Mesenchymal stem cell (in vitro differentiated cells and primary cell): ENCODE results near the gene RECK.
"Not testable (repeated sequence)": the region's sequence is repeated elsewhere in the genome, so short reads cannot be mapped to it uniquely, and the experiment has no call there.

Source experiments
- DNase-seq: peaks from one replicate; pipeline ENCODE4 v3.0.0-alpha.2; 2013
- H2AFZ ChIP-seq: one replicate; pipeline ENCODE4 v1.6.1; 2013; ENCODE audit warnings: low read depth, mild to moderate bottlenecking, control low read depth, inconsistent platforms, low read length, moderate library complexity
- H2AK5ac ChIP-seq: 2 replicates; pipeline ENCODE4 v1.6.1; 2013; ENCODE audit warnings: low read length, moderate library complexity, mild to moderate bottlenecking, inconsistent platforms; ENCODE audit not compliant: severe bottlenecking
- H2BK120ac ChIP-seq: one replicate; pipeline ENCODE4 v1.6.1; 2013; ENCODE audit warnings: low read depth, mild to moderate bottlenecking, inconsistent platforms, low read length, moderate library complexity
- H2BK12ac ChIP-seq, 2 experiments: one replicate each; pipeline ENCODE4 v1.6.1; 2013; ENCODE audit warnings: inconsistent platforms in 2 of 2, low read length in 2 of 2, mild to moderate bottlenecking in 2 of 2, moderate library complexity in 2 of 2, control low read depth in 1 of 2
- H2BK15ac ChIP-seq: one replicate; pipeline ENCODE4 v1.6.1; 2013; ENCODE audit warnings: mild to moderate bottlenecking, low read depth, inconsistent platforms; ENCODE audit not compliant: poor library complexity, severe bottlenecking
- H2BK5ac ChIP-seq: 2 replicates; pipeline ENCODE4 v1.6.1; 2013; ENCODE audit warnings: low read depth, mild to moderate bottlenecking, low read length, control low read depth, inconsistent platforms; ENCODE audit not compliant: poor library complexity, severe bottlenecking
- H3K14ac ChIP-seq, 2 experiments: one replicate each; pipeline ENCODE4 v1.6.1; 2013; ENCODE audit warnings: inconsistent platforms in 2 of 2, low read length in 2 of 2, control low read depth in 1 of 2, mild to moderate bottlenecking in 1 of 2, moderate library complexity in 1 of 2
- H3K18ac ChIP-seq, 2 experiments: one replicate each; pipeline ENCODE4 v1.6.1; 2013; ENCODE audit warnings: inconsistent platforms in 2 of 2, low read length in 2 of 2, control low read depth in 1 of 2, low read depth in 1 of 2, mild to moderate bottlenecking in 1 of 2
- H3K23ac ChIP-seq, 2 experiments: one replicate each; pipeline ENCODE4 v1.6.1; 2013; ENCODE audit warnings: inconsistent platforms in 2 of 2, low read length in 2 of 2, mild to moderate bottlenecking in 2 of 2, moderate library complexity in 2 of 2, control low read depth in 1 of 2
- H3K27ac ChIP-seq: 2 replicates; pipeline ENCODE4 v1.5.1; 2013; ENCODE audit warnings: mild to moderate bottlenecking, moderate library complexity, low read length, control low read depth, inconsistent platforms; ENCODE audit not compliant: poor library complexity, severe bottlenecking
- H3K27me3 ChIP-seq, 2 experiments: 2 replicates each; pipeline versions ENCODE4 v1.6.1 to v1.7.0; 2013; ENCODE audit warnings: low read length in 2 of 2, mild to moderate bottlenecking in 2 of 2, moderate library complexity in 2 of 2, control low read depth in 1 of 2, inconsistent platforms in 1 of 2; ENCODE audit not compliant: control insufficient read depth in 1 of 2, insufficient read depth in 1 of 2
- H3K36me3 ChIP-seq, 2 experiments: 2 replicates each; pipeline versions ENCODE4 v1.6.1 to v1.7.0; 2013; ENCODE audit warnings: low read length in 2 of 2, control low read depth in 1 of 2, inconsistent platforms in 1 of 2, low read depth in 1 of 2, mild to moderate bottlenecking in 1 of 2; ENCODE audit not compliant: insufficient read depth in 2 of 2, control insufficient read depth in 1 of 2
- H3K4ac ChIP-seq, 2 experiments: one replicate each; pipeline ENCODE4 v1.6.1; 2013; ENCODE audit warnings: inconsistent platforms in 2 of 2, low read length in 2 of 2, mild to moderate bottlenecking in 2 of 2, moderate library complexity in 2 of 2, control low read depth in 1 of 2, low read depth in 1 of 2
- H3K4me1 ChIP-seq: 2 replicates; pipeline ENCODE4 v1.6.1; 2013; ENCODE audit warnings: low read depth, low read length, control low read depth; ENCODE audit not compliant: control insufficient read depth, insufficient read depth
- H3K4me2 ChIP-seq: 2 replicates; pipeline ENCODE4 v1.6.1; 2013; ENCODE audit warnings: low read length, mild to moderate bottlenecking, inconsistent platforms; ENCODE audit not compliant: poor library complexity, severe bottlenecking
- H3K4me3 ChIP-seq, 2 experiments: 2 replicates each; pipeline versions ENCODE4 v1.5.1 to v1.7.0; 2013; ENCODE audit warnings: low read length in 2 of 2, mild to moderate bottlenecking in 2 of 2, control low read depth in 1 of 2, low read depth in 1 of 2; ENCODE audit not compliant: insufficient read depth in 1 of 2
- H3K79me1 ChIP-seq: replicated peaks from 2 replicates; pipeline ENCODE4 v1.6.1; 2013; ENCODE audit warnings: mild to moderate bottlenecking, control low read depth, low read length, inconsistent platforms; ENCODE audit not compliant: poor library complexity, severe bottlenecking
- H3K9ac ChIP-seq: 2 replicates; pipeline ENCODE4 v1.7.0; 2013; ENCODE audit warnings: mild to moderate bottlenecking, low read length, moderate library complexity
- H3K9me3 ChIP-seq: 2 replicates; pipeline ENCODE4 v1.7.0; 2013; ENCODE audit warnings: mild to moderate bottlenecking, low read length; ENCODE audit not compliant: control insufficient read depth
- H4K8ac ChIP-seq: one replicate; pipeline ENCODE4 v1.6.1; 2013; ENCODE audit warnings: inconsistent platforms, mild to moderate bottlenecking, low read length, moderate library complexity
- H4K91ac ChIP-seq: one replicate; pipeline ENCODE4 v1.6.1; 2013; ENCODE audit warnings: mild to moderate bottlenecking, low read length, inconsistent platforms
- WGBS: methylation state at CpG from one replicate; pipeline ENCODE4 v1.1.7; 2013; ENCODE audit warnings: mixed read lengths; 5-methylcytosine and 5-hydroxymethylcytosine counted together

The RECK gene

DNA sequence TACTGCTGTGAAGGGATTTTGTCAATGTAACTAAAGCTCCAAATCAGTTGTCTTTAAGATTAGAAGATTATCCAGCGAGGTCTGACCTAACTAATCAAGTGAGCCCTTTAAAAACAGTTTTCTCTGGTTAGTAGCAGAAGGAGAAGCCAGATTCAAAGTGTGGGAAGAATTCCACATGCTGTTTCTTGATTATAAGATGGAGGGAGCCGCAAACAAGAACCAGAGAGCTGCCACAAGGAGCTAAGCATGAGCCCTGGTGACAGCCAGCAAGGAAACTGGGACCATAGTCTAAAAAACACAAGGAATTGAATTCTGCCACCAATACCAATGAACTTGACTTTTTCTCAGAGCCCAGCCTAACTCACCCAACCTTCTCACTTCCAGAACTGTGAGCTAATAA, 41.8 kb upstream of the RECK start:
- Histone ChIP-seq H3K4me1 (peaks cover 3% of the 10 kb centered on the region), H3K9ac (no peak overlapping the region), H2AK5ac (no peak overlapping the region), H3K27ac (no peak overlapping the region), H3K23ac (no peak overlapping the region), H4K91ac (no peak overlapping the region), H2BK5ac (no peak overlapping the region), H2BK15ac (no peak overlapping the region), H3K27me3 (no peaks in the 10 kb centered on the region), H4K8ac (no peak overlapping the region), H3K9me3 (peaks cover 11% of the 10 kb centered on the region), H3K14ac (no peak overlapping the region), H2AFZ (no peak overlapping the region), H3K36me3 (no peaks in the 10 kb centered on the region), H3K4ac (no peak overlapping the region), H3K4me3 (no peak overlapping the region), H2BK12ac (no peak overlapping the region), H3K79me1 (no peaks in the 10 kb centered on the region), H3K4me2 (no peak overlapping the region), H2BK120ac (no peak overlapping the region), H3K18ac (no peak overlapping the region)
- 71% methylated on average over 2 of the region's 2 CpGs for WGBS
- no peak for DNase-seq

DNA sequence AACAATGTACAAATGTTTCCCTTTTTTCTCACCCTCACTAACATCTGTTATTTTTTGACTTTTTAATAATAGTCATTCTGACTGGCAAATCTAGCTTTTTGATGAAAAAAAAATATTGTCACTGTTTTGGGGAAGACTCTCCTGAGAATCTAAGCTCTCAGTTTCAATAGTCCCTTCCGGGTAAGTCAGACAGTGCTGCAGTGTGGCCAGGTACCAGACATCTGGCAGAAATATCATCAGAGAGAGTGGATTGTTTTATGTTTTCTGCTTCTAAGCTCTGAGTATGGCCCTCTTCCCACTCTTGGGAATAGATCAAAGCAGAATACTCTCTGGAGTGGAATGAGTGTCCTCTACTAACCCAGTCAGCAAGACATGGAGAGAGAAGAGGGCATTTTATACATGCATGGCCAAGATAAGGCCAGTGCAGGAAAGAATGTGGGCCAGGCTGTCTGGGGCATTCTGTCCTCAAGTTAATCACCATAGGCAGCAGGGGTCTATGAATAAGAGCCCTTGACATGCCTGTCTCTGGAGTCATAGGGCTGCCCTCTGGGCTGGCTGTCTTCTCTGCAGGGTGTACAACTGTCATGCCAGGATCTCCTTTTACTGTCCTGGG, 40.2 kb upstream of the RECK start:
- peak overlapping the region; percentile 37 for H3K4me2 ChIP-seq
- H3K4me3 ChIP-seq: peak overlapping the region in 1 of 2 experiments; percentile 29
- H3K79me1 ChIP-seq: no peaks in the 10 kb centered on the region
- no peaks in the 10 kb centered on the region for H3K36me3 ChIP-seq
- no peak overlapping the region for H2BK120ac ChIP-seq
- peak; percentile 8 for DNase-seq
- no peak overlapping the region for H4K8ac ChIP-seq
- no peak overlapping the region for H2AFZ ChIP-seq
- H2BK15ac ChIP-seq: no peak overlapping the region
- peaks cover 3% of the 10 kb centered on the region for H3K4me1 ChIP-seq
- no peak overlapping the region for H3K18ac ChIP-seq
- H3K9ac ChIP-seq: peak overlapping the region; percentile 30
- no peak overlapping the region for H2BK5ac ChIP-seq
- no peak overlapping the region for H3K27ac ChIP-seq
- no peak overlapping the region for H3K4ac ChIP-seq
- H3K9me3 ChIP-seq: peaks cover 11% of the 10 kb centered on the region
- H2AK5ac ChIP-seq: no peak overlapping the region
- H3K23ac ChIP-seq: no peak overlapping the region
- no peak overlapping the region for H2BK12ac ChIP-seq
- H3K14ac ChIP-seq: no peak overlapping the region
- 92% methylated on average over 1 of the region's 1 CpG for whole genome bisulfite sequencing
- no peak overlapping the region for H4K91ac ChIP-seq
- H3K27me3 ChIP-seq: no peaks in the 10 kb centered on the region

DNA sequence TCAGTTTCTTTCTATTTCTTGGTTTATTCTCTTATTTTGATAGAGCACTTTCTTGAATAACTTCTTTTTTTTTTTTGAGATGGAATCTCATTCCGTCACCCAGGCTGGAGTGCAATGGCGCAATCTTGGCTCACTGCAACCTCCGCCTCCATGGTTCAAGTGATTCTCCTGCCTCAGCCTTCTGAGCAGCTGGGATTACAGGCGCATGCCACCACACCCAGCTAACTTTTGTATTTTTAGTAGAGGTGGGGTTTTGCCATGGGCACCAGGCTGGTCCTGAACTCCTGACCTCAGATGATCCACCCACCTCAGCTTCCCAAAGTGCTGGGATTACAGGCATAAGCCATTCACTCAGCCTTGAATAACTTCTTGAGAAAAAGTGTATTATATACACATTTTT, 39.7 kb upstream of the RECK start:
- Histone ChIP-seq H3K4me3 (peak overlapping the region in 1 of 2 experiments; percentile 29), H3K9ac (peak overlapping the region; percentile 30), H3K9me3 (peaks cover 11% of the 10 kb centered on the region)
- H3K79me1 ChIP-seq, H2AFZ ChIP-seq, H2BK12ac ChIP-seq, H2BK5ac ChIP-seq, H3K18ac ChIP-seq, DNase-seq, H3K23ac ChIP-seq, H3K36me3 ChIP-seq, H2BK120ac ChIP-seq, H2BK15ac ChIP-seq, H4K91ac ChIP-seq, H3K14ac ChIP-seq, H3K27ac ChIP-seq, H3K27me3 ChIP-seq, H3K4me1 ChIP-seq, H3K4ac ChIP-seq, H2AK5ac ChIP-seq, H3K4me2 ChIP-seq, H4K8ac ChIP-seq: not testable (repeated sequence)
- 86% methylated on average over 4 of the region's 4 CpGs for WGBS

GRCh38 chr9:35998333-35998732, 38.4 kb upstream of the RECK start:
- Histone ChIP-seq H3K9me3 (peaks cover 11% of the 10 kb centered on the region), H3K36me3 (no peaks in the 10 kb centered on the region), H2BK120ac (no peak overlapping the region), H2AK5ac (no peak overlapping the region), H3K4ac (no peak overlapping the region), H3K79me1 (no peaks in the 10 kb centered on the region), H3K27ac (no peak overlapping the region), H3K14ac (no peak overlapping the region), H2BK12ac (no peak overlapping the region), H3K4me1 (peaks cover 3% of the 10 kb centered on the region), H4K8ac (no peak overlapping the region), H3K18ac (no peak overlapping the region), H2BK5ac (no peak overlapping the region), H3K23ac (no peak overlapping the region), H3K4me2 (no peak overlapping the region), H3K27me3 (peaks cover 4 to 7% of the 10 kb centered on the region in 2 experiments), H2BK15ac (no peak overlapping the region), H3K9ac (no peak overlapping the region), H4K91ac (no peak overlapping the region), H3K4me3 (no peak overlapping the region), H2AFZ (no peak overlapping the region)
- 100% methylated on average over 1 of the region's 1 CpG for WGBS
- DNase-seq: no peak
